Keratinocyte (primary cell): ENCODE data around the gene CCDC102B. TPM values are rescaled to one million over a fixed set of nuclear protein-coding genes. Genes with fewer than 3 reads are reported as not detected.

Source experiments
- DNase-seq: peaks from one replicate; pipeline ENCODE4 v3.0.0-alpha.2; 2011; ENCODE audit warnings: low read depth, missing footprints, low spot score
- FAIRE-seq: peaks from 2 replicates; lab custom pipeline; 2011; peaks lifted over from hg19 to GRCh38; lab: Jason Lieb, UNC
- H2AFZ ChIP-seq: 2 replicates; pipeline ENCODE4 v1.6.0; 2012; ENCODE audit warnings: low read length, control low read depth, inconsistent platforms; ENCODE audit not compliant: control insufficient read depth
- H3K27ac ChIP-seq: 2 replicates; pipeline ENCODE4 v1.5.1; 2011; ENCODE audit warnings: low read length; ENCODE audit not compliant: control insufficient read depth, insufficient read depth
- H3K27me3 ChIP-seq: 3 replicates; pipeline ENCODE4 v1.6.0; 2011; ENCODE audit warnings: low read length; ENCODE audit not compliant: control insufficient read depth, insufficient read depth; ENCODE audit errors: extremely low read depth
- H3K36me3 ChIP-seq, 2 experiments: 2 replicates in 1 of 2; 3 replicates in 1 of 2; pipeline ENCODE4 v1.5.1; 2011; ENCODE audit warnings: low read length in 2 of 2, mild to moderate bottlenecking in 1 of 2; ENCODE audit not compliant: control insufficient read depth in 2 of 2, insufficient read depth in 2 of 2; ENCODE audit errors: extremely low read depth in 1 of 2
- H3K4me1 ChIP-seq: 3 replicates; pipeline ENCODE4 v1.5.1; 2011; ENCODE audit warnings: low read length; ENCODE audit not compliant: control insufficient read depth, insufficient read depth; ENCODE audit errors: extremely low read depth
- H3K4me2 ChIP-seq: 3 replicates; pipeline ENCODE4 v1.6.0; 2011; ENCODE audit warnings: low read depth, low read length; ENCODE audit not compliant: control insufficient read depth, insufficient read depth; ENCODE audit errors: extremely low read depth
- H3K4me3 ChIP-seq, 3 experiments: fragments of 200-600 bp in 1 of 3; sonication (generic) in 1 of 3; 2 replicates in 2 of 3; 3 replicates in 1 of 3; pipeline ENCODE4 v1.5.1; 2011 to 2016; ENCODE audit warnings: low read length in 3 of 3, mild to moderate bottlenecking in 3 of 3, control low read depth in 2 of 3, inconsistent platforms in 1 of 3, low read depth in 1 of 3, mixed read lengths in 1 of 3, mixed run types in 1 of 3, moderate library complexity in 1 of 3; ENCODE audit not compliant: control insufficient read depth in 2 of 3, insufficient read depth in 2 of 3; ENCODE audit errors: extremely low read depth in 1 of 3
- H3K79me2 ChIP-seq: 2 replicates; pipeline ENCODE4 v1.6.0; 2012; ENCODE audit warnings: low read length; ENCODE audit not compliant: control insufficient read depth, insufficient read depth
- H3K9ac ChIP-seq: 3 replicates; pipeline ENCODE4 v1.6.0; 2011; ENCODE audit warnings: low read length; ENCODE audit not compliant: control insufficient read depth, insufficient read depth; ENCODE audit errors: extremely low read depth
- H3K9me1 ChIP-seq: 3 replicates; pipeline ENCODE4 v1.6.0; 2011; ENCODE audit warnings: low read length; ENCODE audit not compliant: control insufficient read depth, insufficient read depth; ENCODE audit errors: extremely low read depth
- H3K9me3 ChIP-seq: 2 replicates; pipeline ENCODE4 v1.5.1; 2012; ENCODE audit warnings: low read depth, low read length; ENCODE audit not compliant: control insufficient read depth
- H4K20me1 ChIP-seq: 3 replicates; pipeline ENCODE4 v1.6.0; 2011; ENCODE audit warnings: low read length; ENCODE audit not compliant: control insufficient read depth, insufficient read depth; ENCODE audit errors: extremely low read depth
- EZH2 ChIP-seq: IDR thresholded peaks from one replicate; pipeline ENCODE4 v1.6.1; 2012; ENCODE audit warnings: inconsistent platforms, mild to moderate bottlenecking, low read length, moderate library complexity
- dilution Hi-C: fragments of 300-500 bp; cut with MboI; formaldehyde crosslinking; loops from one replicate; pipeline ENCODE4 v1.7.0; 2020; ENCODE audit warnings: low sequenced_read_pairs; ENCODE audit not compliant: extremely low pct_ligation_motif_present
- polyA plus RNA-seq, 5 experiments: library from polyadenylated mRNA; depleted of rRNA in 3 of 5; stranded (reverse) in 3 of 5; stranded (forward) in 1 of 5; unstranded in 1 of 5; fragments of >200 nt; gene quantifications; 1 replicate in 1 of 5; 2 replicates in 3 of 5; 3 replicates in 1 of 5; pipeline versions ENCODE4 v1.2.1 to v1.2.3, GENCODE V29; 2011 to 2012; ENCODE audit warnings: missing spikeins in 2 of 5, low read depth in 1 of 5, low replicate concordance in 1 of 5
- TF ChIP-seq, protein P1 (sequence below), 3 experiments: IDR thresholded peaks in 1 of 3; conservative IDR thresholded peaks in 1 of 3; optimal IDR thresholded peaks in 1 of 3; 2 replicates in 2 of 3; 3 replicates in 1 of 3; pipeline versions ENCODE3 to v1.5.1; 2011; ENCODE audit warnings: low read length in 3 of 3, mild to moderate bottlenecking in 3 of 3, moderate library complexity in 2 of 3, control low read depth in 1 of 3, inconsistent platforms in 1 of 3; ENCODE audit not compliant: insufficient read depth in 2 of 3; ENCODE audit errors: extremely low read depth in 1 of 3

The CCDC102B gene
- polyA plus RNA-seq, 1 donor (not counting 4 experiments of a cell fraction or from before 2014, with no cell fraction given): 0.60 TPM

- Histone ChIP-seq H3K9me3 (no peaks in the 10 kb centered on the region), H3K4me3 (no peak overlapping the region), H3K4me1 (no peaks in the 10 kb centered on the region), H3K9ac (no peak overlapping the region), H3K9me1 (no peaks in the 10 kb centered on the region), H3K79me2 (no peaks in the 10 kb centered on the region), H3K27me3 (no peaks in the 10 kb centered on the region), H3K36me3 (no peaks in the 10 kb centered on the region), H3K27ac (no peak overlapping the region), H3K4me2 (no peak overlapping the region), H4K20me1 (no peaks in the 10 kb centered on the region), H2AFZ (no peak overlapping the region)
- no peak for TF ChIP-seq EZH2
- TF ChIP-seq, protein P1, sequence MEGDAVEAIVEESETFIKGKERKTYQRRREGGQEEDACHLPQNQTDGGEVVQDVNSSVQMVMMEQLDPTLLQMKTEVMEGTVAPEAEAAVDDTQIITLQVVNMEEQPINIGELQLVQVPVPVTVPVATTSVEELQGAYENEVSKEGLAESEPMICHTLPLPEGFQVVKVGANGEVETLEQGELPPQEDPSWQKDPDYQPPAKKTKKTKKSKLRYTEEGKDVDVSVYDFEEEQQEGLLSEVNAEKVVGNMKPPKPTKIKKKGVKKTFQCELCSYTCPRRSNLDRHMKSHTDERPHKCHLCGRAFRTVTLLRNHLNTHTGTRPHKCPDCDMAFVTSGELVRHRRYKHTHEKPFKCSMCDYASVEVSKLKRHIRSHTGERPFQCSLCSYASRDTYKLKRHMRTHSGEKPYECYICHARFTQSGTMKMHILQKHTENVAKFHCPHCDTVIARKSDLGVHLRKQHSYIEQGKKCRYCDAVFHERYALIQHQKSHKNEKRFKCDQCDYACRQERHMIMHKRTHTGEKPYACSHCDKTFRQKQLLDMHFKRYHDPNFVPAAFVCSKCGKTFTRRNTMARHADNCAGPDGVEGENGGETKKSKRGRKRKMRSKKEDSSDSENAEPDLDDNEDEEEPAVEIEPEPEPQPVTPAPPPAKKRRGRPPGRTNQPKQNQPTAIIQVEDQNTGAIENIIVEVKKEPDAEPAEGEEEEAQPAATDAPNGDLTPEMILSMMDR (optimal IDR thresholded peaks at IDR 0.05 in 1 of 3, IDR thresholded peaks at IDR 0.05 in 1 of 3, conservative IDR thresholded peaks at IDR 0.05 in 1 of 3; ENCODE audit: extremely low read depth in 1 of 3, insufficient read depth in 2 of 3, low read length in 3 of 3): no peak
- dilution Hi-C loops: no loop called here
- DNase-seq: no peak
- FAIRE-seq: no peak
Observed at GRCh38 chr18:68954738-68955137, 156.9 kb downstream of the CCDC102B start.

- no peaks in the 10 kb centered on the region for H3K36me3 ChIP-seq
- no peaks in the 10 kb centered on the region for H3K4me1 ChIP-seq
- no peak for TF ChIP-seq EZH2
- TF ChIP-seq, protein P1 (optimal IDR thresholded peaks at IDR 0.05 in 1 of 3, IDR thresholded peaks at IDR 0.05 in 1 of 3, conservative IDR thresholded peaks at IDR 0.05 in 1 of 3; ENCODE audit: extremely low read depth in 1 of 3, insufficient read depth in 2 of 3, low read length in 3 of 3): no peak
- H3K9me1 ChIP-seq: no peaks in the 10 kb centered on the region
- no peak for FAIRE-seq
- no peaks in the 10 kb centered on the region for H3K79me2 ChIP-seq
- dilution Hi-C loops: no loop called here
- H4K20me1 ChIP-seq: no peaks in the 10 kb centered on the region
- H3K27ac ChIP-seq: no peak overlapping the region
- H2AFZ ChIP-seq: no peak overlapping the region
- H3K4me3 ChIP-seq: no peak overlapping the region
- no peak overlapping the region for H3K4me2 ChIP-seq
- H3K9ac ChIP-seq: no peak overlapping the region
- H3K27me3 ChIP-seq: no peaks in the 10 kb centered on the region
- H3K9me3 ChIP-seq: no peaks in the 10 kb centered on the region
- DNase-seq: no peak
Observed at GRCh38 chr18:68956650-68957049, 158.8 kb downstream of the CCDC102B start.
